KMS-11 (cell line): ENCODE data around the gene TMEM59L.

Experiments
- H2AFZ ChIP-seq: fragments of 200-600 bp; sonication (generic); 2 replicates; pipeline ENCODE4 v1.6.1; 2016; ENCODE audit warnings: antibody characterized with exemption, mixed run types, low read depth
- H3K27ac ChIP-seq: fragments of 200-600 bp; sonication (generic); 2 replicates; pipeline ENCODE4 v1.6.1; 2016; ENCODE audit warnings: mild to moderate bottlenecking, mixed run types
- H3K27me3 ChIP-seq: fragments of 200-600 bp; sonication (generic); 2 replicates; pipeline ENCODE4 v1.6.1; 2017; ENCODE audit warnings: mild to moderate bottlenecking, low read depth, mixed run types, moderate library complexity; ENCODE audit not compliant: insufficient read depth
- H3K36me3 ChIP-seq: fragments of 200-600 bp; sonication (generic); 2 replicates; pipeline ENCODE4 v1.6.1; 2017; ENCODE audit warnings: mild to moderate bottlenecking, mixed run types; ENCODE audit not compliant: insufficient read depth
- H3K4me1 ChIP-seq: fragments of 200-600 bp; sonication (generic); 2 replicates; pipeline ENCODE4 v1.6.1; 2016; ENCODE audit warnings: mild to moderate bottlenecking, low read depth, mixed run types; ENCODE audit not compliant: poor library complexity, severe bottlenecking
- H3K4me2 ChIP-seq: fragments of 200-600 bp; sonication (generic); 2 replicates; pipeline ENCODE4 v1.7.0; 2016; ENCODE audit warnings: mild to moderate bottlenecking, mixed run types
- H3K4me3 ChIP-seq: fragments of 200-600 bp; sonication (generic); IDR thresholded peaks from 2 replicates; pipeline ENCODE4 v1.6.1; 2017; ENCODE audit warnings: low read depth, low read length, mixed read lengths; ENCODE audit not compliant: insufficient read depth
- H3K79me2 ChIP-seq: fragments of 200-600 bp; sonication (generic); 2 replicates; pipeline ENCODE4 v1.6.1; 2016; ENCODE audit warnings: low read depth, mixed run types; ENCODE audit not compliant: insufficient read depth
- H3K9ac ChIP-seq: fragments of 200-600 bp; sonication (generic); 2 replicates; pipeline ENCODE4 v1.6.1; 2016; ENCODE audit warnings: mild to moderate bottlenecking, mixed run types
- H4K20me1 ChIP-seq: fragments of 200-600 bp; sonication (generic); 2 replicates; pipeline ENCODE4 v1.6.1; 2016; ENCODE audit warnings: mild to moderate bottlenecking, mixed run types; ENCODE audit not compliant: insufficient read depth
- CTCF ChIP-seq: fragments of 200-600 bp; sonication (generic); conservative IDR thresholded peaks from 2 replicates; pipeline ENCODE4 v1.6.1; 2017; ENCODE audit warnings: low read depth, mild to moderate bottlenecking, antibody characterized with exemption, low read length, moderate library complexity, mixed read lengths

TMEM59L gene

DNA sequence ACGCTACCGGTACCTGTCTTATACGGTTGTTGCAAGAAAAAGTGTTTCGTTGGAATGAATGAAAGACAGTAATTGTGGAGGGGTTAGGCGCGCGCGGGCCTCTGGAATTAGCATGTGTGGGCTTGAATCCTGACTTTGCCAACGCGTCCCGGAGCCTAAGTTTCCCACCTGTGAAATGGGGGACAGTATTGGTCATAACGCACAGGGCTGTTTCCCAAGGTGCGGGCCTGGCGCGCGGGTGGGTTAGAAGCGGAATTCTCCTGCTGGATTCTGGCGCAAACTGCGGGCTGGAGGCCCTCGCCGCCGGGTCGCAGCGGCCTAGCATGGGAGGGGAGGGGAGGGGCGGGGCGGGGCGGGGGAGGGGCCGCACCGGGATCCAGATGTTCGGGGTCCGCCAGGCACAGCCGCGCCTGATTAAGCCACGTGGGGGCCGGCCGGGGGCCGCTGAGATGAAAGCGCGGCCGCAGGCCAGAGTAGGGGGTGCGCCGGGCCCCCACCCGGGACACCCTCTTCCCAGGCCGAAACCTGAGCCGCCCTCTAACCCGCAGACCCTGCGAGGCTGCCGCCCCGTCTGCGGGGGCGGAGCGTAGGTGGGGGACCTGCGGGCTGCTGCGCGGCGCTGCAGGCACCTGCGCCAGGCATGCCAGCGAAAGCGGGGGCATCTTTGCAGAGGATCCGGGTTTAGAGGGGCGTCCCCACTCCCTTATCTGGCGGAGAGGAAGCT is 1.2 kb upstream of the TMEM59L start:
- peak overlapping the region; percentile 63; the same call in 1 of the 2 replicates for H3K4me2 ChIP-seq
- no peaks in the 10 kb centered on the region for H4K20me1 ChIP-seq
- no peak overlapping the region for H2AFZ ChIP-seq
- H3K79me2 ChIP-seq: no peaks in the 10 kb centered on the region
- H3K9ac ChIP-seq: no peak overlapping the region
- H3K4me1 ChIP-seq: no peaks in the 10 kb centered on the region
- TF ChIP-seq CTCF: no peak
- H3K4me3 ChIP-seq: no peak overlapping the region
- H3K27me3 ChIP-seq: peaks cover 90% of the 10 kb centered on the region
- H3K36me3 ChIP-seq: no peaks in the 10 kb centered on the region
- H3K27ac ChIP-seq: no peak overlapping the region

DNA sequence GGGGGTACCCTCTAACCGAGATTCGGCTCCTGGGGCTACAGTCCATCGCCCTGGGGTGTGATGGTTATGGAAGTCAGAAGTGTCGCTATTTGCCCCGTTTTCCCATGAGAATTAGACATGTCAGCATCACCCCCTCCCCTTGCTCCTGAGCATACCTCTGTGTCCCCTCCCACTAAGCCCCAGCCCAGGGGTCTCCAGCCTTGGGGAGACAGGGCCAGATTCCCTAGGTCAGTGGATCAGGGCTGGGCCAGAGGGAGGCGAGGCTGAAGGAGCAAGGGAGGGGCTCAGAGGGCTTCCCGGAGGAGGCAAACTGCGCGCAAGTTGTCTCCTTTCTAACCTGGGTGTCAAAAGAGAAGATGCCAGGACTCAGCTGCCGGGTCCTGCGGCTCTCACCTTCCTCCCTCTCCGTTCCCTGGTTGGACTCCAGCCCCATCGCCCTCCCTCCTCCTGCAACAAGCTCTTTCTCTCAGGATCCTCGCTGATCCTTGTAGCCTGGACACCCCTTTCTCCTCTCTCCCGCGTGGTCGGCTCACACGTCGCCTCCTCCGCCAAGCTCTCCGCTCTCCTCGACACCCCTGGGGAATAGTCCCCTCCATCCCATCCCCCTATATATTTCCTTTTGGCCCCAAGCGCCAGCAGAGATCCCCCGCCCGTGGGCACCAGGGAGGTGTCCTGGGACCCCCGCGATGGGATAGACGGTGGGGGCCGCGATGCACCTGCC is 459 bp upstream of the TMEM59L start:
- Histone ChIP-seq H3K4me2 (peak overlapping the region; percentile 63; the same call in 1 of the 2 replicates), H3K27me3 (peaks cover 94% of the 10 kb centered on the region), H3K36me3 (no peaks in the 10 kb centered on the region), H2AFZ (peak overlapping the region; percentile 41; the same call in 1 of the 2 replicates), H4K20me1 (no peaks in the 10 kb centered on the region), H3K9ac (no peak overlapping the region), H3K4me3 (no peak overlapping the region), H3K4me1 (no peaks in the 10 kb centered on the region), H3K79me2 (no peaks in the 10 kb centered on the region), H3K27ac (no peak overlapping the region)
- TF ChIP-seq CTCF: no peak

DNA sequence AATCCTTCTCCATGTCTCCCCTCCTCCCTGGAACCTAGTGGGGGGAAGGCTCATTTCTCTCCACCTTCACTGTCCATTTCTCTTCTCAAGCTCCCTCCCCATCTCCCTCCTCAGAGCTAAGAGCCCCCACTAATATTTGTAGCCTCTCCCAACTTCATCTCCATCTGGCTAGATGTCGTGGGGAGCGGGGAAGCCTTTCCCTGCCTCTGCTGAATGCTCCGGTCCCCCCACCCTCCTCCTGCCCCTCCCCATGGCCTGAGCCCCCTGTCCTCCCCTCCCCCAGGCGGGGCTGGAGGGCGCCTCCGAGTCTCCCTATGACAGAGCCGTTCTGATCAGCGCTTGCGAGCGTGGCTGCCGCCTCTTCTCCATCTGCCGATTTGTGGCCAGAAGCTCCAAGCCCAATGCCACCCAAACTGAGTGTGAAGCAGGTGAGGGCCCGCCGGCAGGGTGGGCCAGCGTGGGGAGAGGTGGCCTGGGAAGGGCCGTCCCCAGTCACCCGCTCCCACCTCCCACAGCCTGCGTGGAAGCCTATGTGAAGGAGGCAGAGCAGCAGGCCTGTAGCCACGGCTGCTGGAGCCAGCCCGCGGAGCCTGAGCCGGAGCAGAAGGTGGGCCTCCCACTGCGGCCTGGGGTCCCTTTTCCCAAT is 1.0 kb downstream of the TMEM59L start:
- Histone ChIP-seq H3K4me1 (no peaks in the 10 kb centered on the region), H4K20me1 (no peaks in the 10 kb centered on the region), H3K4me3 (no peak overlapping the region), H3K36me3 (no peaks in the 10 kb centered on the region), H2AFZ (no peak overlapping the region), H3K9ac (no peak overlapping the region), H3K4me2 (no peak overlapping the region), H3K27ac (no peak overlapping the region), H3K79me2 (no peaks in the 10 kb centered on the region), H3K27me3 (peaks cover 85% of the 10 kb centered on the region)
- TF ChIP-seq CTCF: no peak

DNA sequence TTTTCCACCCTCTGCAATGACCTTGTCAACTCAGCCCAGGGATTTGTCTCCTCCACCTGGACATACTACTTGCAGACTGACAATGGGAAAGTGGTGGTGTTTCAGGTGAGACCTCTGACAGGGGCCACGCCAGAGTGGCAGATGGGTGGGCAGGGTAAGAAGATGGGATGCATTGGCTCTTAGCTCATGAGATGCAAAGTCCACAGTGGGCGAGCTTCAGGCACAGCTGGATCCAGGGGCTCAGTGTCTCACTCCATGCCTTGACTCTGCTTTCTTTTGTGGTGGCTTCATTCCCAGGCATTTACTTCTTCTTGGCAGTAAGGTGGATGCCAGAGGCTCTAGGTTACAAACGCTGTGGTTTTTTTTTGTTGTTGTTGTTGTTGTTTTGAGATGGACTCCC is 3.4 kb downstream of the TMEM59L start:
- no peaks in the 10 kb centered on the region for H4K20me1 ChIP-seq
- no peak overlapping the region for H3K4me3 ChIP-seq
- no peaks in the 10 kb centered on the region for H3K79me2 ChIP-seq
- no peaks in the 10 kb centered on the region for H3K4me1 ChIP-seq
- peaks cover 66% of the 10 kb centered on the region for H3K27me3 ChIP-seq
- no peak for TF ChIP-seq CTCF
- H3K36me3 ChIP-seq: no peaks in the 10 kb centered on the region
- H3K4me2 ChIP-seq: no peak overlapping the region
- no peak overlapping the region for H3K9ac ChIP-seq
- no peak overlapping the region for H3K27ac ChIP-seq
- no peak overlapping the region for H2AFZ ChIP-seq
